MM.1S (cell line): ENCODE results near the gene THADA.

Source experiments
- CTCF ChIP-seq: fragments of 300-600 bp; sonication (generic); IDR thresholded peaks from 2 replicates; pipeline ENCODE4 v1.5.1; 2016; ENCODE audit warnings: antibody characterized with exemption, low read length, mixed read lengths
- EZH2 ChIP-seq: fragments of 300-600 bp; sonication (generic); optimal IDR thresholded peaks from 2 replicates; pipeline ENCODE3; 2017; ENCODE audit warnings: low read depth, mild to moderate bottlenecking, antibody characterized with exemption, low read length, mixed read lengths
- EZH2phosphoT487 ChIP-seq: fragments of 300-600 bp; sonication (generic); IDR thresholded peaks from 2 replicates; pipeline ENCODE4 v1.6.1; 2018; ENCODE audit warnings: antibody characterized with exemption, low read length

DNA sequence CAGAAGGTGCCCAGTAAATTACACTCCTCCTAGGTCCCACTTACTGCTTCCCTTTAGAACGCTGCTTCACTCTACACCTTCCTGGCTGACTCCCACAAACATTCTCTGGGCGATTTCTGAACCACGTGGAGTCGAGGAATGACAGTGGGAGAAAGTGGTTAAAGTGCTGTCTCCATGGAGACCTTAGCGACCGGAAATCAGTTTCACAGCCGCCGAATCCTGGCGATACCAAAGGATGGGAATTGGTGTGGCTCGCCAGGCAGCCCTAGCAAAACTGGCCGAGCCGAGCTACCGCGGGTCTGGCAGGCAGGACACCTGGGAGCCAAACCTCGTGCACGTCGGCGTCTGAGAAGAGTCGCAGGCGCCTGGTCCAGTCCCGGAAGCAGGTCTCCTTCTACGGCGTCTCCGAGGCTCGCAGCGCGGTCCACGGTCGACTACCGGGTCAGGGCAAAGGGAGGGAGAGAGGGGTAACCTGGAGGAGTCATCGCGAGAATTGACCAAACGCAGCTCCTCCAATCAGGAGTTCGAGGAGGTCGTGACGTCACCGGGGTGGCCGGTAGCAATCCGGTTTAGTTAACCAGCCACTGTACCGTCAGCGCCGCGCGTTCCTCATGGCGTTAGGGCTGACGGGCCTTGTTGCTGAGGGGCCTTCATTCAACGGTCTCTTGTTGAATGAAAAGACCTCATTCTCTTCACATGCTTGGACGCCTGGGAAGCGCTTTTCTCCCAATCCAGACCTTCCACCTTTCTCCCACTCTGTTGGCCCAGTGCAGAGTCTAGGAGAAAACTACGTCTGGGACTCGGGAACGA is at the start of gene THADA:
- TF ChIP-seq EZH2phosphoT487 = no peak
- no peak for TF ChIP-seq CTCF
- no peak for TF ChIP-seq EZH2
